Measurements from ENCODE around the gene HEATR5A.

HEATR5A gene

DNA sequence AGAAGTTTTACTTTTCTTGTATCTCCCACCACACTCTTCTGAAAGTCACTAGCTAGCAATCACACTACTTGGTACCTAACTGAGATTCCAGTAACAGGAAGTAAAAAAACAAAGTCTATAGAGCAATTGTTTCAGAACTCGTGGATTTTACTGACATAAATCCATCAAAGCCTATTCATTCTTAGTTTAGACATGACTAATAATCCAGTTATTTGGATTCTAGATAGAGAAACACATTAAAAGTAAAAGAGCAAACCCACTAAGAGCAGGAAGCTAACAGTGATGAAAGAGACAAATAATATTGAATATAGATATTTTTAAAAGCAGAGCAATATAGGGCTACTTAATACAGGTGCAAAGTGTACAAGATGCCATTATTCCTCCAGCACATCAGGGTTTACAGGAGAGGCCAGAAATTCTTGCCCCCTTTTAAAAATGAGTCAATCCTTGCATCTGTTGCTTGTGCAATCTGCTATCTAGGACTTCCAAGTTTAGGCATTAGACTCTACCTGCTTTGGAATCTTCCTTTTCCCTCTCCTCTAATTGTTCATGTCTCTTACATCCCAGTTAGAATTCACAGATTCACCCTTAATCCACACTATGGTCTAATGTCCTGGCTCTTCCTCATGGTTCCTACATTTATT, 6.0 kb downstream of the HEATR5A start:
- no peak overlapping the region for H3K4me3 ChIP-seq (replicated peaks in 1 of 2; ENCODE audit: low read depth in 2 of 2, low read length in 2 of 2)
- TF ChIP-seq, protein P1, sequence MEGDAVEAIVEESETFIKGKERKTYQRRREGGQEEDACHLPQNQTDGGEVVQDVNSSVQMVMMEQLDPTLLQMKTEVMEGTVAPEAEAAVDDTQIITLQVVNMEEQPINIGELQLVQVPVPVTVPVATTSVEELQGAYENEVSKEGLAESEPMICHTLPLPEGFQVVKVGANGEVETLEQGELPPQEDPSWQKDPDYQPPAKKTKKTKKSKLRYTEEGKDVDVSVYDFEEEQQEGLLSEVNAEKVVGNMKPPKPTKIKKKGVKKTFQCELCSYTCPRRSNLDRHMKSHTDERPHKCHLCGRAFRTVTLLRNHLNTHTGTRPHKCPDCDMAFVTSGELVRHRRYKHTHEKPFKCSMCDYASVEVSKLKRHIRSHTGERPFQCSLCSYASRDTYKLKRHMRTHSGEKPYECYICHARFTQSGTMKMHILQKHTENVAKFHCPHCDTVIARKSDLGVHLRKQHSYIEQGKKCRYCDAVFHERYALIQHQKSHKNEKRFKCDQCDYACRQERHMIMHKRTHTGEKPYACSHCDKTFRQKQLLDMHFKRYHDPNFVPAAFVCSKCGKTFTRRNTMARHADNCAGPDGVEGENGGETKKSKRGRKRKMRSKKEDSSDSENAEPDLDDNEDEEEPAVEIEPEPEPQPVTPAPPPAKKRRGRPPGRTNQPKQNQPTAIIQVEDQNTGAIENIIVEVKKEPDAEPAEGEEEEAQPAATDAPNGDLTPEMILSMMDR (IDR thresholded peaks at IDR 0.05; ENCODE audit: low read depth, low read length): no peak
- DNase-seq (ENCODE audit: low read depth in 2 of 2): peak in 1 of 2 donors; percentile 41

DNA sequence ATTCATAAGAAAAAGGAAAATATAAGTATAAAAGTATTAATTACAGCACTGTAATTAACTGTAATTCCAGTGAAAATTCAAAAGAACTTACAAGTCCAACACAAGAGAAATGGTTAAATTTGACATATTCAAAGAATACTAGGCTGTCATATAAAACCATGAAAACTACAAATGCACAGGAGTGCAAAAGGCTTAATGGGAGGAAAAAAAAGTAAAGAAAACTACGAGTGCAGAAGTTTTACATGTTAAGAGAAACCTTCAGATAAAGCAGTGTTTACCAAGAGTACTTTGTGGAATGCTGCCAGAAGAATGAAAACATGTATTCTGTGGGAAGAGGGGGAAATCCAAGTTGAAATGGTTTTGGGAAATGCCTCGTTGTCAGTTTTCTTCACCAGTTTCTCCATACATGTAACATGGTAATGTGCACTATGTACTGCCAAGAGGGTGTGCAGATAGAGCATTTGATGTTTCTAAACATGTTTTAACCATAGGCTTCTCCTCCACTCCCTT, 9.1 kb downstream of the HEATR5A start:
- TF ChIP-seq, protein P1 (IDR thresholded peaks at IDR 0.05; ENCODE audit: low read depth, low read length): no peak
- peak; percentile 61 to 78 for DNase-seq (ENCODE audit: low read depth in 2 of 2)

DNA sequence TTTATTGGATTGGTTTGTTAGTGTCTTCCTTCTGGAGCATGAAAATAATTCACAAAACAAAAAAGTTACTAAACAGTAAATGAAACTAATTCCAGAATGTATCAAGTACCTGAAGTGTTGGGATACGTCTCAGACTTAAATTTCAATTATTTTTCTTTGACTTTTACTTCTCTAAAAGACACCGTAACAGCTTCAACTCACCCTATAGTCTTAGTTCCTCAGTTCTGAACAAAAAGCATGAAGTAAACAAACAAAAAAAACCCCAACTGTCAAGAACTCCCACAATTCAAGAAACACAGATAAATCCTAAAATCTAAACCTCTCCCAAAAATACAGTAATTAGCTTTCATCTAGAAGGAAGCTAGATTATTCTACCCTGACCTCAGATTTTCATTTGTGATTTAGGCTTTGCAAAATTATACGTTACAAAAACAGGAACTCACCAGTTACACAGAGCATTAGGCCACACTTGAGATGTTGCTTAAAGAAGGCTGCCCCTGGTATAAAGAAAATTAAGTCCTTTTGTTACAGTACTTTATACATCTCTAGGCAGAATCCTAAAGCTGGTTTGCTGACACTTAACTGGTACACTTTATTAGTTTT, 10.2 kb downstream of the HEATR5A start:
- no peak overlapping the region for H3K4me3 ChIP-seq (replicated peaks in 1 of 2; ENCODE audit: low read depth in 2 of 2, low read length in 2 of 2)
- TF ChIP-seq, protein P1 (IDR thresholded peaks at IDR 0.05; ENCODE audit: low read depth, low read length): no peak
- no peak for DNase-seq (ENCODE audit: low read depth in 2 of 2)

More for the DNA sequence above, 9.1 kb downstream of the HEATR5A start:
- no peak overlapping the region for H3K4me3 ChIP-seq (replicated peaks in 1 of 2; ENCODE audit: low read depth in 2 of 2, low read length in 2 of 2)

DNA sequence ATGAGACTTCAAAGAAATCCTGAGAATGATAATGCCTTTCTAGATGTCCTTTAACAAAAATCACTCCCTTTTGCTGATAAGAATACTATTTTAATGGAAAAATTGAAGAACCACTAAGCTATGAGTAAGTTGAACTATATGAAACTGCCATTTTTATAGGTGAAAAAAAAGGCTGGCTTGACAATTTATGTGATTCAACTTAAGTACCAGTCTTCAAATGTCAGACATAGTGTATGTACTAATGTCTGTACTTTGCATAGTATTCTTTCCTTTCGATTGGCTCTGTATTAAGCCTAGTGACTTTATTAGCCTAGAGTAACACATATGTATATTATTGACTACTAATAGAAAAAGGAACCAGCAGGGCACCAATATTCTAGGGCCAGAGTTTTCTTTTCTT, 11.9 kb downstream of the HEATR5A start:
- TF ChIP-seq, protein P1 (IDR thresholded peaks at IDR 0.05; ENCODE audit: low read depth, low read length): no peak
- no peak overlapping the region for H3K4me3 ChIP-seq (replicated peaks in 1 of 2; ENCODE audit: low read depth in 2 of 2, low read length in 2 of 2)
- no peak for DNase-seq (ENCODE audit: low read depth in 2 of 2)

DNA sequence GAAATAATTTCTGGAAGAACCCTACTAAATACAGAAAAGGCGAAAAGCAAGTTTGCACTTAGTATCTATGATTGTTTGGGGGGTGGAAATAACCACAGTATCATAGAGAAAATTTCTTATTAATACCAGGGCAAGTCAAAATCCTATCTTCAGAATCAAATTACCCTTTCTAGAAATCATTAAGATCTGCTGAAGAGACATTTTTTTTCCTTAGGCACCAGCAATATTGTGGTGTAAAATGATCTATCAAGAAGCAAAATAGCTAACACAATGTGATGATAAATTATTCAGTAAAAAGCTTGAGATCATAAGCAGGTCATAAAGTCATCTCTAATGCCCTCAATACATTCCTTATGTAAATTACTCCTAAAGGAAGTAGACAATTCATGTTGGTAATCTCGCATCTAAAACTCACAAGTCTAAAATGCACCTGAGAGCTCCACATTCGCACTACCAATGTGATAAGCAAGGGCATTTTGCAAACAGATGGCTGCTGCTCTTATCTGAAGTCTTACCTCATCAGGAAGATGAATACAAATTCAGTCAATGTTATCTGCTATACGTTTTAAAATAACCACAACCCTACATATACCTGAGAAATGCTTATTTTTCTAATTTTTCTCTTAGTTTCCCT, 14.6 kb downstream of the HEATR5A start:
- TF ChIP-seq, protein P1 (IDR thresholded peaks at IDR 0.05; ENCODE audit: low read depth, low read length): no peak
- no peak overlapping the region for H3K4me3 ChIP-seq (replicated peaks in 1 of 2; ENCODE audit: low read depth in 2 of 2, low read length in 2 of 2)
- no peak for DNase-seq (ENCODE audit: low read depth in 2 of 2)

DNA sequence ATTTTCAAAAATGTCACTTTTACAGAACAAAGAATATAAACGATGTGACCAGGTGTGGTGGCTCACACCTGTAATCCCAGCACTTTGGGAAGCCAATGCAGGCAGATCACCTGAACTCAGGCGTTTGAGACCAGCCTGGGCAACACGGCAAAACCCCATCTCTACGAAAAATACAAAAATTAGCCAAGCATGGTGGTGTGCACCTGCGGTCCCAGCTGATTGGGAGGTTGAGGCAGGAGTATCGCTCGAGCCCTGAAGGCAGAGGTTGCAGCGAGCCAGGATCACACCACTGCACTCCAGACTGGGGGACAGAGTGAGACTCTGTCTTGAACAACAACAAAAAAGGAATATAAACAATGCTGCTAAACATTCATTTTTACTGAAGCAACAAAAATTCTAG, 15.2 kb downstream of the HEATR5A start:
- TF ChIP-seq, protein P1 (IDR thresholded peaks at IDR 0.05; ENCODE audit: low read depth, low read length): no peak
- H3K4me3 ChIP-seq (replicated peaks in 1 of 2; ENCODE audit: low read depth in 2 of 2, low read length in 2 of 2): no peak overlapping the region
- DNase-seq (ENCODE audit: low read depth in 2 of 2): no peak
